Activated CD8-positive, alpha-beta memory T cell treated with anti-CD3 and anti-CD28 coated beads for 36 hours (primary cell): ENCODE measurements around the gene PKNOX2. TPM values are rescaled to one million over a fixed set of nuclear protein-coding genes. Genes with fewer than 3 reads are reported as not detected.

Experiments
- CTCF ChIA-PET: fragments of 350-600 bp; sonication (Branson Sonifier 250); formaldehyde crosslinking; loops from one replicate; lab custom pipeline; 2021; ENCODE audit warnings: antibody characterized with exemption; lab: Charles Lee
- POLR2A ChIA-PET: fragments of 350-600 bp; sonication (Branson Sonifier 250); formaldehyde crosslinking; loops from one replicate; lab custom pipeline; 2021; ENCODE audit warnings: antibody characterized with exemption; lab: Charles Lee
- total RNA-seq, 2 experiments: library from RNA; stranded (reverse); gene quantifications; one replicate each; pipeline ENCODE4 v1.2.3, GENCODE V29; 2021

PKNOX2 gene
- total RNA-seq, 2 experiments from 2014 or later: not detected

GRCh38 chr11:125401235-125401634 is 236.7 kb downstream of the PKNOX2 start:
- ChIA-PET CTCF (no interaction called here), POLR2A (no interaction called here)

- ChIA-PET POLR2A (no interaction called here), CTCF (no interaction called here)
These were observed 237.2 kb downstream of the PKNOX2 start for GRCh38 chr11:125401746-125402145.

DNA sequence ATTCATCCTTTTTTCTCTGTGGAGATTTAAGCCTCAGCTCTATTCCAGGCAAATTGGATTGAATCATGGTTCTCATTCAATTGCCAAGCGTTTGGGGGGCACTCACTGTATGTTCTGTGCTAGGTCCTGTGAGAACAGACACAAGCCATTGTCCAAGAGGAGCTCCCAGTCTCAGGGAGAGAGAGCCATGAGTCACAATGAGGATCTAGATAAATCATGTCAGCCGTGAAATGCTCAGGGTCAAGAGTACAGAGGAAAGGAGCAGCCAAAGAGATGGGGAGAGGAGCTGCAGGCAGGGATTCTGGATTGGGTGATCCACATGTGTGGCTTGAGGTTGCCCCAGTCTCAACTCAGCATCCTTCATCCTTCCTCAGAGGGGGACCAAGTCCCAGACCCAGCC is 237.9 kb downstream of the PKNOX2 start:
- ChIA-PET CTCF (no interaction called here), POLR2A (no interaction called here)

DNA sequence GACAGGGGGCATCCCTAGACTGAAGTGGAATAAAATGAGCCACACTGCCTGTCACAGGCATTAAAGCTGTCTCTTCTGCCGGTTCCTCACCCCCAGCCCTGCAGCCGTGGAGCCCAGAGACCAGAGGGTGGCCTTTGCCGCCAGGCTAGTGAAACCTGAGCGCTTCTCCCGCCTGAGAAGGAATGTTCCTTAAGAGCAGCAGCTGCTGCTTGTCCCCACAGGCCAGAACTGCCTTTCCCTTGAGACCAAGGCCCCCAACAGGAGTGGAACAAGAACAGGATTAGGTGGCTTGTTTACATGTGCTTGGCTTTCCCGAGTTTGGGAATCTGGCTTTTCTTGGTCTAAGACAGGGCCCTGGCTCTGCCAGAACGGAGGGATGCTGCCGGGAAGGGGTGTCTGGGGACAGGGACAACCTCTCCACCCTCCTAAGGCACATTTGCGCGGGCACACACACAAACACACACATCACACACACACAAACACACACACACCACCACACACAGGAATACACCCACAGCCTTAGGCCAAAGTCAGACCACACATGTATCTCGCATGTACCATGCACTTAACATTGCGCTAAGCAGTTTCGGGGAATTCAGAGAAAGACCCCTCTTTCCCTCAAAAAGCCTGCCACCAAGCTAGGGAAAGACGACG is 239.7 kb downstream of the PKNOX2 start:
- POLR2A ChIA-PET: no interaction called here
- CTCF ChIA-PET: interaction anchor here (0.6 to 1.4 kb wide), 3 partner anchors 8 to 19 kb away, joined by 3 to 5 read pairs (median 3); no protein-coding TSS in a partner anchor

DNA sequence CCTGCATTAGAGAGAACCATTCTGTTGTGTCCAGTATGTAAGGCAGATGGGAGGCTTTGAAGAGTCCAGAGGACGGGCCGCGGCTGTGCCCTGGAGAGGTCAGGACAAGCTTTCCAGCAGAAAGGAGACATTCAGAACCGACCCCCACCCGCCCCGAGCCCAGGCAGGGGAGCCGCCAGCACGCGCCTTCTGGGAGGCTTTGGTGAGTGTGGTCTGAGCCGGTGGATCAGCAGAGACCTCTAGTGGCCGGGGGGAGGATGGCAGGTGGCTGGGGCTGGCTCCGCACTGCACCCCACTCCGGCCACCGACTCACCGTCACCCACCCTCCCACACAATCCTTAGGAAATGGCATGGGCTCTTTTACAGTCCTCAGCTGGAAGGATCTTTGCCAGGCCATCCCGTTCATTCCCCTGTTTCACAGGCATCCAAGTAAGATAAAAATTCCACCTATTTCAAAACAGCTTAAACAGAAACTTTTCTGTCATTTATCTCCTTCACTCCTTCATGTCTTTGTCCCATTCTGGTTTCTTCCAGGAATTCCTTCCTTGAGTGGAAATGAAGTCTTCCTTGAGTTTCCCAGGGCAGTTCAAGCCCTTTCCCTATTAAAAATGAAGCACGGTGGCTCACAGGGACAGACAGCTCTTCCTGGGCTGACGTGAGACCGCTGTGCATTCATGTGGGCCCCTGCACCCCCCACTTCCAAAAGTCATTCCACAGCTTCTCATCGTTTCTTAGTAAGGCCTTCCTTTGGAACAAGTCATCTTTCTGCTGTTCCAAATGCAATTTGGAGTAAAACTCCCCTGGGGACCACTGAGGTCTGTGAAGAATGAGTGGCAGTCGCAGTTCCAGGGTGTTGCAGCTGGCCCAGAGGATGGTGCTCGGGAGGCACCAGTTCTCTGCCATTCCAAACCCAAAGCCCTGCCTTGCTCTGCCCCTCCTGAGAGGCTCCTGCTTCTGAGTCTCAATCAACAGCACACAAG is 240.6 kb downstream of the PKNOX2 start:
- CTCF ChIA-PET: interaction anchor here (0.6 to 1.4 kb wide), 4 partner anchors 9 to 22 kb away, joined by 3 to 5 read pairs (median 3); no protein-coding TSS in a partner anchor
- POLR2A ChIA-PET: no interaction called here

DNA sequence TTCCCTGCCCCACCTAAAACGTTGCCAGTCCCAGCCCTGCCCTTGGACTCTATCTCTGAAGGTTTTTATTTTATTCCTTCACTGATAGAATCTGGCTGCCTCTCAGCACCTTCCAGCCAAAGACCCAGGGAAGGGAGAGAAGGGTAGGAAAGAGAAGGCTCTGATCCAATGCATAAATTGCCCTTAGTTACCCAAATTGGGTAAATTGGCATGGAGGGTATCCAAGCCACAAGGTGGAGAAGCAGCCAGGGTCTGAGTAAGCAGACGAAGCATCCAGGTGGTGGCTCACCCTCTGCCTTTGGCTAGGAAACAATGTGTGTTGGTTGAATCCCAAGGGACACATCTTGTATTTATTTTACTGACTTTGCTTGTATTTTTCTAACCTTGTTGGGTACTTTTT is 242.5 kb downstream of the PKNOX2 start:
- CTCF ChIA-PET: no interaction called here
- POLR2A ChIA-PET: no interaction called here

DNA sequence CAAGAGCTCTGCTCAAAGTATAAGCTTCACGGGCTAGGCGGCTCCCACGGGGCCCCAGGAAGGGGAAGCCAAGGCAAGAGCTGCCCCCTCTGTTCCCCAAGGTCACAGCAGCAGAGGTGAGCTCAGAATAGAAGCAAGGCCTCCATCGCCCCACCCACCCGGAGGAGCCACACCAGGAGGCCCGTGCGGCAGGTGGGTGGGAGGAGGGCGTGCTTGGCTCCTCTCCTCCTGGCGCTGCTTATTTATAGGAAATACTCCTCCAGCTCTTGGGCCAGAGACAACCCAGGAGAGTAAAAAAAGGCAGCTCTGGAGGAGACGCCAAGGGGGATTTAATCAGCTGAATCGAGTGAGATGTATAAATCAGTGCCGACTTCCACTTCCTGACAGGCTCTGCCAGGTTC is 243.8 kb downstream of the PKNOX2 start:
- CTCF ChIA-PET: no interaction called here
- POLR2A ChIA-PET: no interaction called here

- POLR2A ChIA-PET: no interaction called here
- CTCF ChIA-PET: no interaction called here
These were observed 245.5 kb downstream of the PKNOX2 start for GRCh38 chr11:125410091-125410490.

DNA sequence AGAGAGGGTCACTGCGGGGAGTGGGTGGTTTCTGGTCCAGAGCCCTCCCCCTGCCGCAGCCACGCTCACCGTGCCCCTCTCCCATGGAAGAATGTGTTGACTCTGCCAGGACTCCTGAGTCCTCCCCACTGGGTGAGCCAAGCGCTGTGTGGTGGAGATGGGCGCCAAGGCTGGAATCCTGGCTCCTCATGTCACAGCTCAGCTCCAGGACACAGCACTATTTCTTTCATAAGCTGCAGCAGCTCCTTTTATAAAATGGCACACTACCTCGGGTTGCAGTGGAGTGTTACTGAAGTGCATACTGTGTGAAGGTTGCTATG is 247.6 kb downstream of the PKNOX2 start:
- ChIA-PET CTCF (no interaction called here), POLR2A (no interaction called here)

GRCh38 chr11:125412509-125412908 is 248.0 kb downstream of the PKNOX2 start:
- ChIA-PET CTCF (no interaction called here), POLR2A (no interaction called here)

- POLR2A ChIA-PET: no interaction called here
- CTCF ChIA-PET: no interaction called here
These were observed 248.7 kb downstream of the PKNOX2 start for GRCh38 chr11:125413226-125413625.

DNA sequence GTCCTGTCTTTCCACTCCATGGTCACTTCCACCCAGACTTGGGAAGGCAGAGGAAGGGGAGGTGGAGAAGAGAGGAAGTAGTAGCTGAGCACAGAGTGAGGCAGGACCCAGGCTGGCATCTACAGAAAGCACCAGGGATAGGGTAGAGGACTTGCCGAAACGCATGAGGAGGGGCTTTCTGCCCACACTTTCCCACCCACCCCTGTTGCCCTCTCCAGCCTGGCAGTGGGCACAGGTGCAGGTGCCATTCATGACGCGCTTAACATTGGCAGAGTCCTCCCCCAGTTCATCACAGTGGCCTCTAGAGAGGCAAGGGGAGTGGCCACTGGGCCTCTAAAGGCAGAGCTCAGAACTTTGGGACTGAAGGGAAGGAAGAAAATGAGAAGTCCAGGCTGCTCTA is 249.6 kb downstream of the PKNOX2 start:
- POLR2A ChIA-PET: no interaction called here
- CTCF ChIA-PET: interaction anchor here (1.0 to 1.8 kb wide), 2 partner anchors 9 to 38 kb away, joined by 5 to 7 read pairs; no protein-coding TSS in a partner anchor

DNA sequence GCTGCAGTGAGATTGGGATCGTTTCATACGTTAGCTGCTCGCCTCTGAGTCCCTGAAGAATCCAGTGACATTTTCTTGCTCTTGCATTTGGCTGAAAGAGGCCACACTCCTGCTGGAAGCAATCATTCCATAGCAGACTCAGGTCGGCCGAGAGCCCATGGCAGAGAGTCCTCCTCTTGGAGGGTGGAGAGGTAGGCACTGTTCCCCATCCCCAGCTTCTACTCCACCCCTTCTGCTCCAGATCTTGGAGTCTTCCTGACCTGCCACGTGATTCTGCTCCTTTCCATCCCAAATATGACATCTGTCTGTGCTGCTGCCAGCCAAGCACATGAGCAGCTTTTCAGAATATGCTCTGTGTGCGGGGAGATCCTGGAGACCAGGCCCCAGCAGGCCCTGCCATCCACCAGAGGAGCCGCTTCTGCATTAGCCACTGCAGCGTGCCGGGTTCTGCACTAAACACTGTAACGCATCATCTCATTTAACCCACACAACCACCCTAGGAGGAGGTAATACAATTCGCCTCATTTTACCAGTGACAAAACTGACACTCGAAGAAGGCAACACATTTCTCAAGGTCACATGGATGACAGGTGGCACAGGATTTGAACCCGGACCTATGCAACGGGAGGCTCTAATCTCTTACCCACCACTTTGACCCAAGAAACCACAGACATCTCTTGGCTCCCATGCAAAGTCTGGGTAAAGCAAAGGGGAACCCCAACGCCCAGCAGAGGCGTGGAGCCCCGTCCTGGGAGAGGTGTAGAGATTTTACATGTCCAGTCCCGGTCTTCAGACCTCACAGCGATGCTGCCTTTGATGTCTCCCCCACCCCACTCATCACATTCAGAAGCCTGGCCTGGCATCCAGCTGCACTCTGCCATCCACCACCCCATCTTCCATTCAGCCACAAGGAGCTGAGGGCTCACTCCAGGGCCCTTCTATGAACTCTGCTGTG is 252.7 kb downstream of the PKNOX2 start:
- ChIA-PET CTCF (no interaction called here), POLR2A (no interaction called here)

- ChIA-PET POLR2A (no interaction called here), CTCF (no interaction called here)
These were observed 253.8 kb downstream of the PKNOX2 start for GRCh38 chr11:125418396-125418795.

- POLR2A ChIA-PET: no interaction called here
These were observed 258.1 kb downstream of the PKNOX2 start for GRCh38 chr11:125422681-125423080.

DNA sequence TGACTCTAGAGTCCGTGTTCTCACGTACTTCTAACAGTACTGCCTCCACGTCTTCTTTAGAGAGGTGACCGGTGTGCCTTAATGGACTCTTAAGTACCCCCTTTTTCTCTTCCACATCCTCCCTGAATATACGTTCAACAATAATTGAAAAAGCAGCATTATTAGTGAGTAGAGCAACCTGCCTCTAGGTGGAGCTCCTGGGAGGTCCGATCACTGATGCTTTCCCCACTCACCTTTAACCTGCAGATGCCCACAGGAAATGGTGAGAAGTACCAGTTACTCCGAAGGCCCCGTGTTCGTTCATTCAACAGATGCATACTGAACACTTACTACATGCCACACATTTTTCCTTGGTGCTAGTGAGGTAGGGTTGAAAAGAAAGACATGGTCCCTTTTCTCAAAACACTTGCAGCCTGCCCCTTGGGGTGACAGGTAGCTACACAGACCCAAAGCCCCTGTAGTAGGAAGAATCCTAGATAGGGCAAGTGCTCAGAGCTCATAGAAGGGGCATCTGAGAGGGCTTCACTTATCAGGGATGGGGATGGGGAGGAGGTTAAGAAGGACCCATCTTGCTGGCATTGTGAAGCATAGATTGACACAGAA is 258.8 kb downstream of the PKNOX2 start:
- POLR2A ChIA-PET: no interaction called here
- CTCF ChIA-PET: interaction anchor here (0.5 to 1.2 kb wide), 3 partner anchors 15 to 30 kb away, joined by 3 read pairs; no protein-coding TSS in a partner anchor

More at GRCh38 chr11:125422681-125423080, 258.1 kb downstream of the PKNOX2 start:
- CTCF ChIA-PET: interaction anchor here (0.5 to 1.2 kb wide), 2 partner anchors 16 to 30 kb away, joined by 3 read pairs; no protein-coding TSS in a partner anchor

DNA sequence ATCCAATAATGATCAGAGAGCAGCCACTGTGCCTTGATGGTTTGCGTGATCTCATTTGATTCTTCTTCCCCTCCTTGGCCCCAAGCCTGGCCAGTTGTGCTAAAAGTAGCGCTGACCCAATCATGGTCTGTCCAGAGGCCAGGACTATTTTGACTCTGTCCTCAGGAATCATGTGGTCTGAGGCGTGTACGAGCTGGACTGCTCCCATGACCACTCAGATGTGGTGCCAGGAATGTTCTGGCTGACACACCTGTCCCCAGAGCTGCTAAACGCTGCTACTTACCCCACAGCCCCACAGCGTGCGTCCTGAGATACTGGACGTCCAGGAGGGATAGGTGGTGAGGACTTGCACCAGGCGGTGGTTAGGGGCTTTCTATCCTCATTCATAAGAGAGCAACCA is 261.1 kb downstream of the PKNOX2 start:
- POLR2A ChIA-PET: no interaction called here
- CTCF ChIA-PET: no interaction called here

- CTCF ChIA-PET: no interaction called here
- POLR2A ChIA-PET: no interaction called here
These were observed 262.4 kb downstream of the PKNOX2 start for GRCh38 chr11:125426818-125427528.
